Neural progenitor cell (in vitro differentiated cells): ENCODE data around the gene ATOH7.

Source experiments
- CTCF ChIP-seq: fragments of 200-600 bp; sonication (generic); IDR thresholded peaks from 2 replicates; pipeline ENCODE4 v1.5.1; 2017; ENCODE audit warnings: antibody characterized with exemption, mild to moderate bottlenecking
- EZH2 ChIP-seq: fragments of 200-600 bp; sonication (generic); IDR thresholded peaks from 2 replicates; pipeline ENCODE4 v1.6.1; 2017; ENCODE audit warnings: antibody characterized with exemption, mild to moderate bottlenecking, moderate library complexity
- EZH2phosphoT487 ChIP-seq: fragments of 200-600 bp; sonication (generic); IDR thresholded peaks from 2 replicates; pipeline ENCODE4 v1.6.1; 2017; ENCODE audit warnings: antibody characterized with exemption

DNA sequence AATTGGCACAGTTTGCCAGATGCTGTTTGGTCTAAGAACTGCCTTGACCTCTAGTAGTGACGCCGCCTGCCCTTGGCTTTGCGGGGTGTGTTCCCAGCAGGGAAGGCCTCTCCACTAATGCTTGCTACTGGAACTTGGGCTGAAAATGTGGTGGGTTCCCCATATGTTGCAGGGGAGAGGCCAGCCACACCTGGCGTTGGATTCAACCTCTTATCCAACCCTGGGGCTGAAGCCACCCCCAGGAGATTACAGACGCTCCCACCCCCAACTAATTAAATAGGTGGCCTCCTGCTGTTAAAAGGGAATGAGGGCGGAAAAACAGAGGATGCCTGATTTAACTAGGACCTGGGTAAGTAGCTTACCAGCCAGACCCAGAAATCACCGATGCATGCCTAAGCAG, 19.2 kb upstream of the ATOH7 start:
- TF ChIP-seq CTCF (no peak), EZH2 (no peak), EZH2phosphoT487 (peak; percentile 35)
